GM10248 (cell line): ENCODE data around the gene PTPN22.

Experiments
- CTCF ChIA-PET: fragments of 300-600 bp; sonication (Branson Sonifier 250); formaldehyde crosslinking; extraction: SDS; loops from one replicate; lab custom pipeline; 2021; ENCODE audit warnings: antibody characterized with exemption; lab: Yijun Ruan, JAX
- POLR2A ChIA-PET: fragments of 350-650 bp; sonication (Branson Sonifier 250); formaldehyde crosslinking; extraction: SDS; loops from one replicate; lab custom pipeline; 2020; ENCODE audit warnings: antibody characterized with exemption; lab: Yijun Ruan, JAX
- DNase-seq: peaks from one replicate; pipeline ENCODE4 v3.0.0; 2012; ENCODE audit errors: extremely low spot score
- TF ChIP-seq, protein P1 (sequence below): IDR thresholded peaks from 2 replicates; pipeline ENCODE4 v1.5.1; 2012; ENCODE audit warnings: mild to moderate bottlenecking, low read depth; ENCODE audit errors: extremely low read depth, missing control alignments, control extremely low read depth

Gene PTPN22

DNA sequence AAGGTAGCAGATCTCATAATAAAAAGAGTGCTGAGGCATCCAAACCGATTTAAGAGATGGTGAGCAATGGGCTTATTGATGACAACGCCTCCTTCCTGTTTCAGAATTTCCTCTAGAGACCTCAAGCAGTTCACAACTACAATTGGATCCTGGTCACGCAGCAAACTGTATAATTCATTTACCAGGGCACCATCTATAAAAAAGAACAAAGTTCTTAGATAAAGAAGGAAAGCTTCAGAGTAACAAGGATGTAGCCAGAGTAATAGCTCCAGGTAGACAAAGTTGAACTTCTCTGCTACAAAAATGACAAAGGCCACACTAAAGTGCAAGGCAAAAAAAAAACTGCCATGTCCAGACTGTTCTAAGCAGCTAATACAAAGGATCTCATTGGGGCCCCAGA, 29.7 kb upstream of the PTPN22 start:
- no peak for DNase-seq
- TF ChIP-seq, protein P1, sequence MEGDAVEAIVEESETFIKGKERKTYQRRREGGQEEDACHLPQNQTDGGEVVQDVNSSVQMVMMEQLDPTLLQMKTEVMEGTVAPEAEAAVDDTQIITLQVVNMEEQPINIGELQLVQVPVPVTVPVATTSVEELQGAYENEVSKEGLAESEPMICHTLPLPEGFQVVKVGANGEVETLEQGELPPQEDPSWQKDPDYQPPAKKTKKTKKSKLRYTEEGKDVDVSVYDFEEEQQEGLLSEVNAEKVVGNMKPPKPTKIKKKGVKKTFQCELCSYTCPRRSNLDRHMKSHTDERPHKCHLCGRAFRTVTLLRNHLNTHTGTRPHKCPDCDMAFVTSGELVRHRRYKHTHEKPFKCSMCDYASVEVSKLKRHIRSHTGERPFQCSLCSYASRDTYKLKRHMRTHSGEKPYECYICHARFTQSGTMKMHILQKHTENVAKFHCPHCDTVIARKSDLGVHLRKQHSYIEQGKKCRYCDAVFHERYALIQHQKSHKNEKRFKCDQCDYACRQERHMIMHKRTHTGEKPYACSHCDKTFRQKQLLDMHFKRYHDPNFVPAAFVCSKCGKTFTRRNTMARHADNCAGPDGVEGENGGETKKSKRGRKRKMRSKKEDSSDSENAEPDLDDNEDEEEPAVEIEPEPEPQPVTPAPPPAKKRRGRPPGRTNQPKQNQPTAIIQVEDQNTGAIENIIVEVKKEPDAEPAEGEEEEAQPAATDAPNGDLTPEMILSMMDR, result no peak
- CTCF ChIA-PET, result interaction anchor here (1.2 to 5.5 kb wide), 3 partner anchors 11 to 66 kb away, joined by 4 to 34 read pairs (median 5); partner anchors contain the start of gene BCL2L15
- POLR2A ChIA-PET, result no interaction called here

DNA sequence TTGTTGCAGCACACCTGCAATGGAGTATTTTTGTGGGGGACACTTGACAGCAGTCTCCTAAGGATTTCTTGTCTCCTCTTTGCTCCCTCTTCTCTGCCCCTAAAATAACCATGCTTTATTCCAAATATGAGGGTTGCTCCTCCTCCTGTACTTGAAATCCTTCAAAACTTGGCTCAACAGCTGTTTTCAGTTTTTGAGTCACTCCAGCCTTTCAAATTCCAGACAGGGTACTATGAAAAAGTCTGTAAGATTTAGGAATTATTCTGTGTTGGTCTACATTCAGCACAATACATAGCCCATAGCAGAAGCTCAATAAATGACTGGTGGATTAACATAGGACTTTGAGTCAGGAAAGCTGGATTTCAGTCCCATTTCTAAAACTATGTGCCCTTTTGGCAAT, 27.6 kb upstream of the PTPN22 start:
- DNase-seq, result no peak
- TF ChIP-seq, protein P1, result no peak
- CTCF ChIA-PET, result interaction anchor here (1.1 to 2.0 kb wide), 4 partner anchors 17 to 64 kb away, joined by 3 to 5 read pairs (median 4); no protein-coding TSS in a partner anchor
- POLR2A ChIA-PET, result no interaction called here

DNA sequence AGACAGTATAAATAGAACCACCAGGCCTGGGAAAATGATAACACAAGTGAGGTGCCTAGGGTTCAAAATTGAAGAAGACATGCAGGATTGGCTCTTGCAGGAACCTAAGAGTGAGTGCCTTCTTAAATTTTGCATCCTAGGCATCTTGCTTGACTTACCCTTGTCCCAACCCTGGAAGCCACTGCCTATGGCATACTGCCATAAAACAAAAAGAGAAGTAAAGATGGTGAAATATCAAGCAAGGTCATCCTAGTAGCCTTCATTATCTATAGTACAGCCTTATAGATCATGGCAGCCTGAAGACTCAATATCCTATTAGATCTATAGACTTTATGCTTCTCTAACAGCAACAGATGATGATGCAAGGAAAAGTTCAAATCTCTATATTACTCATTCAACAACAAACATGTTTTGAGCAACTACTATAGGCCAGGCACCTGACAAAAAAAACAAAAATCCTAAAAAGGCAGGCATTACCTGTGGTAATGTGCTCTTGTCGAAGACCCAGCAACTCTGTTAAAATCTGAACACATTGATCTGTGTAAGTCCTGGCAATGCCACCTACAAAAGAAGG, 26.8 kb upstream of the PTPN22 start:
- no peak for DNase-seq
- TF ChIP-seq, protein P1, result no peak
- POLR2A ChIA-PET, result no interaction called here
- CTCF ChIA-PET, result interaction anchor here (2.0 kb wide), 1 partner anchor 18 kb away, joined by 5 read pairs; no protein-coding TSS in a partner anchor

DNA sequence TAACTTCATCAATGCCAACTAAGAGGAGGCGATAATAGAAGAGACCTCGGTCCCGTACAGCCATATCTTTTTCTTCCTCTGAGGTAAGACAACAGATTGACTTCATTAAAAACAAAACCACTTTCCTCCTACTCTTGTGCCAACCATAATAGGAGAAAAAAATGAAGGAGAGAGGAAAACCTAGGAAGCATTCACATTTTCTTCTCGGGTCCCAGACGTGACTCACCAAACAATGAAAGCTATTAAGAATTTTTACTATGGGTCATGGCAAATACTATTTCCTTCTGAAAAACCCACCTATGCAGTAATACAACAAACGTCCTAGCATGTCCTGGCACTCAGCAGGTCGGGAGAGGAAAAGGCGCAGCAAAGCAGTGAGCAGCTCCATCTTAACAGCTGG, 24.4 kb upstream of the PTPN22 start:
- POLR2A ChIA-PET, result interaction anchor here (0.6 kb wide), 1 partner anchor 46 kb away, joined by 3 read pairs; no protein-coding TSS in a partner anchor
- TF ChIP-seq, protein P1, result no peak
- DNase-seq, result no peak
- CTCF ChIA-PET, result interaction anchor here (0.6 to 2.0 kb wide), 5 partner anchors 8 to 138 kb away, joined by 3 to 8 read pairs (median 3); partner anchors contain the start of genes AP4B1 and DCLRE1B

DNA sequence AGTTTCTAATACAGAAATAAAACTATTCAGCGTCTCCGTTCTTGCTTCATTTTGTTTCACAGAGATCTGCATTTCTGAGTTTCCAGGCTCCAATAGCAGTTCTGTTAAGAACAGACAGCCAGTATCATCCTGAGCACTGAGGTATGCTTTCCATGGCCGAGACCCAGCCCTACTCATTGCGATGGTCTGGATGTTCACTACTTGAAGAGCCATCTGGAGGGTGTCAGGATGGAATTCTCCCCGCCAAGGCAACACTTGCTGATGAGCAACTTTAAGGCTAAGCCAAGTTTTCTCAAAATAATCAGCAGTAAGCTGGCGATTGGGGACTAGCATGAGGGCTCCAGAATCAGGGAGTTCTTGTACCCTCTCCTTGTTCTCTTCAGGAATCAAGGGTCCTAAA, 23.6 kb upstream of the PTPN22 start:
- CTCF ChIA-PET, result interaction anchor here (1.1 to 2.7 kb wide), 3 partner anchors 9 to 16 kb away, joined by 3 to 8 read pairs (median 3); partner anchors contain the start of gene AP4B1
- TF ChIP-seq, protein P1, result no peak
- POLR2A ChIA-PET, result no interaction called here
- DNase-seq, result no peak

DNA sequence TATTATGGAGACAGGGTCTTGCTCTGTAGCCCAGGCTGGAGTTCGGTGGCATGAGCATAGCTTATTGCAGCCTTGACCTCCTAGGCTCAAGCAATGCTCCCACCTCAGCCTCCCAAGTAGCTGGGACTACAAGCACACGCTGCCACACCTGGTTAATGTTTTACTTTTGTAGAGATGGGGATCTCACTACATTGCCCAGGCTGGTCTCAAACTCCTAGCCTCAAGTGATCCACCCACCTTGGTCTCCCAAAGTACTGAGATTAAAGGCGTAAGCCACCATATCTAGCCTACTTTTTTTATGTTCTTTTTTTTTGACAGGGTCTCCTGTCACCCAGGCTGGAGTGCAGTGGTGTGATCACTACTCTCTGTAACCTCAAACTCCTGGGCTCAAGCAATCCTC, 21.8 kb upstream of the PTPN22 start:
- POLR2A ChIA-PET, result interaction anchor here (0.6 to 1.2 kb wide), 5 partner anchors 11 to 607 kb away, joined by 3 to 7 read pairs (median 5); partner anchors contain the start of gene AP4B1

More for the DNA sequence above, 21.8 kb upstream of the PTPN22 start:
- CTCF ChIA-PET, result interaction anchor here (0.8 to 2.7 kb wide), 6 partner anchors 9 to 58 kb away, joined by 3 to 8 read pairs (median 4); no protein-coding TSS in a partner anchor
- no peak for DNase-seq
- TF ChIP-seq, protein P1, result no peak
